Measurements from ENCODE around the gene SCN8A.
"Not testable (repeated sequence)": the region's sequence is repeated elsewhere in the genome, so short reads cannot be mapped to it uniquely, and the experiment has no call there.

The SCN8A gene

GRCh38 chr12:51593539-51593938 is 2.5 kb downstream of the SCN8A start:
- no peaks in the 10 kb centered on the region for H3K27me3 ChIP-seq (ENCODE audit: insufficient read depth, low read length)
- no peak overlapping the region for H3K4me3 ChIP-seq (ENCODE audit: low read length)
- no peak overlapping the region for H2AFZ ChIP-seq (ENCODE audit: low read depth, low read length)
- no peaks in the 10 kb centered on the region for H3K9me3 ChIP-seq (ENCODE audit: low read length)
- peaks cover 18% of the 10 kb centered on the region for H3K4me1 ChIP-seq (ENCODE audit: insufficient read depth, low read length)
- H3K36me3 ChIP-seq (ENCODE audit: insufficient read depth, low read length) = no peaks in the 10 kb centered on the region

- Histone ChIP-seq H3K4me3 (ENCODE audit: low read length) (no peak overlapping the region), H2AFZ (ENCODE audit: low read depth, low read length) (no peak overlapping the region), H3K9me3 (ENCODE audit: low read length) (no peaks in the 10 kb centered on the region), H3K4me1 (ENCODE audit: insufficient read depth, low read length) (peaks cover 6% of the 10 kb centered on the region), H3K27me3 (ENCODE audit: insufficient read depth, low read length) (no peaks in the 10 kb centered on the region), H3K36me3 (ENCODE audit: insufficient read depth, low read length) (no peaks in the 10 kb centered on the region)
These were observed 7.1 kb downstream of the SCN8A start for GRCh38 chr12:51598156-51598555.

- Histone ChIP-seq H3K27me3 (ENCODE audit: insufficient read depth, low read length) (no peaks in the 10 kb centered on the region), H2AFZ (ENCODE audit: low read depth, low read length) (no peak overlapping the region), H3K4me1 (ENCODE audit: insufficient read depth, low read length) (no peaks in the 10 kb centered on the region), H3K9me3 (ENCODE audit: low read length) (no peaks in the 10 kb centered on the region), H3K36me3 (ENCODE audit: insufficient read depth, low read length) (no peaks in the 10 kb centered on the region), H3K4me3 (ENCODE audit: low read length) (no peak overlapping the region)
These were observed 9.7 kb downstream of the SCN8A start for GRCh38 chr12:51600721-51601120.

- no peaks in the 10 kb centered on the region for H3K36me3 ChIP-seq (ENCODE audit: insufficient read depth, low read length)
These were observed 10.2 kb downstream of the SCN8A start for GRCh38 chr12:51601241-51601640.

GRCh38 chr12:51605896-51606295 is 14.9 kb downstream of the SCN8A start:
- H3K27me3 ChIP-seq (ENCODE audit: insufficient read depth, low read length); H3K4me3 ChIP-seq (ENCODE audit: low read length); H3K9me3 ChIP-seq (ENCODE audit: low read length); H3K4me1 ChIP-seq (ENCODE audit: insufficient read depth, low read length); H2AFZ ChIP-seq (ENCODE audit: low read depth, low read length); H3K36me3 ChIP-seq (ENCODE audit: insufficient read depth, low read length): not testable (repeated sequence)

More at GRCh38 chr12:51601241-51601640, 10.2 kb downstream of the SCN8A start:
- H3K4me1 ChIP-seq (ENCODE audit: insufficient read depth, low read length) = no peaks in the 10 kb centered on the region
- no peaks in the 10 kb centered on the region for H3K27me3 ChIP-seq (ENCODE audit: insufficient read depth, low read length)
- H2AFZ ChIP-seq (ENCODE audit: low read depth, low read length) = no peak overlapping the region
- H3K9me3 ChIP-seq (ENCODE audit: low read length) = no peaks in the 10 kb centered on the region
- no peak overlapping the region for H3K4me3 ChIP-seq (ENCODE audit: low read length)

- not testable (repeated sequence) for H3K9me3 ChIP-seq (ENCODE audit: low read length)
These were observed 16.2 kb downstream of the SCN8A start for GRCh38 chr12:51607197-51607596.

GRCh38 chr12:51620448-51620847 is 29.4 kb downstream of the SCN8A start:
- H3K36me3 ChIP-seq (ENCODE audit: insufficient read depth, low read length) = no peaks in the 10 kb centered on the region
- peaks cover 2% of the 10 kb centered on the region for H3K9me3 ChIP-seq (ENCODE audit: low read length)
- no peak overlapping the region for H2AFZ ChIP-seq (ENCODE audit: low read depth, low read length)
- H3K4me3 ChIP-seq (ENCODE audit: low read length) = no peak overlapping the region
- no peaks in the 10 kb centered on the region for H3K4me1 ChIP-seq (ENCODE audit: insufficient read depth, low read length)
- no peaks in the 10 kb centered on the region for H3K27me3 ChIP-seq (ENCODE audit: insufficient read depth, low read length)

More at GRCh38 chr12:51607197-51607596, 16.2 kb downstream of the SCN8A start:
- H3K36me3 ChIP-seq (ENCODE audit: insufficient read depth, low read length); H2AFZ ChIP-seq (ENCODE audit: low read depth, low read length); H3K4me1 ChIP-seq (ENCODE audit: insufficient read depth, low read length); H3K4me3 ChIP-seq (ENCODE audit: low read length); H3K27me3 ChIP-seq (ENCODE audit: insufficient read depth, low read length): not testable (repeated sequence)

GRCh38 chr12:51621156-51621922 is 30.3 kb downstream of the SCN8A start:
- Histone ChIP-seq H3K4me1 (ENCODE audit: insufficient read depth, low read length) (no peaks in the 10 kb centered on the region), H3K9me3 (ENCODE audit: low read length) (peaks cover 2% of the 10 kb centered on the region), H3K36me3 (ENCODE audit: insufficient read depth, low read length) (no peaks in the 10 kb centered on the region), H2AFZ (ENCODE audit: low read depth, low read length) (no peak overlapping the region), H3K4me3 (ENCODE audit: low read length) (no peak overlapping the region), H3K27me3 (ENCODE audit: insufficient read depth, low read length) (no peaks in the 10 kb centered on the region)

GRCh38 chr12:51622564-51622963 is 31.5 kb downstream of the SCN8A start:
- H3K4me3 ChIP-seq (ENCODE audit: low read length) = no peak overlapping the region
- no peaks in the 10 kb centered on the region for H3K36me3 ChIP-seq (ENCODE audit: insufficient read depth, low read length)
- no peaks in the 10 kb centered on the region for H3K27me3 ChIP-seq (ENCODE audit: insufficient read depth, low read length)
- H3K9me3 ChIP-seq (ENCODE audit: low read length) = peaks cover 2% of the 10 kb centered on the region
- no peak overlapping the region for H2AFZ ChIP-seq (ENCODE audit: low read depth, low read length)
- H3K4me1 ChIP-seq (ENCODE audit: insufficient read depth, low read length) = no peaks in the 10 kb centered on the region

- Histone ChIP-seq H3K4me1 (ENCODE audit: insufficient read depth, low read length) (peaks cover 9% of the 10 kb centered on the region), H3K4me3 (ENCODE audit: low read length) (no peak overlapping the region), H3K36me3 (ENCODE audit: insufficient read depth, low read length) (no peaks in the 10 kb centered on the region), H3K27me3 (ENCODE audit: insufficient read depth, low read length) (no peaks in the 10 kb centered on the region), H3K9me3 (ENCODE audit: low read length) (no peaks in the 10 kb centered on the region), H2AFZ (ENCODE audit: low read depth, low read length) (no peak overlapping the region)
These were observed 34.3 kb downstream of the SCN8A start for GRCh38 chr12:51625370-51625769.

GRCh38 chr12:51626115-51626514 is 35.1 kb downstream of the SCN8A start:
- no peak overlapping the region for H2AFZ ChIP-seq (ENCODE audit: low read depth, low read length)
- no peaks in the 10 kb centered on the region for H3K27me3 ChIP-seq (ENCODE audit: insufficient read depth, low read length)
- H3K36me3 ChIP-seq (ENCODE audit: insufficient read depth, low read length) = no peaks in the 10 kb centered on the region
- peaks cover 16% of the 10 kb centered on the region for H3K4me1 ChIP-seq (ENCODE audit: insufficient read depth, low read length)
- no peaks in the 10 kb centered on the region for H3K9me3 ChIP-seq (ENCODE audit: low read length)
- no peak overlapping the region for H3K4me3 ChIP-seq (ENCODE audit: low read length)

GRCh38 chr12:51626629-51627028 is 35.6 kb downstream of the SCN8A start:
- Histone ChIP-seq H3K36me3 (ENCODE audit: insufficient read depth, low read length) (no peaks in the 10 kb centered on the region), H2AFZ (ENCODE audit: low read depth, low read length) (no peak overlapping the region), H3K27me3 (ENCODE audit: insufficient read depth, low read length) (no peaks in the 10 kb centered on the region), H3K9me3 (ENCODE audit: low read length) (no peaks in the 10 kb centered on the region), H3K4me3 (ENCODE audit: low read length) (no peak overlapping the region), H3K4me1 (ENCODE audit: insufficient read depth, low read length) (peaks cover 21% of the 10 kb centered on the region)

GRCh38 chr12:51630256-51630880 is 39.3 kb downstream of the SCN8A start:
- peaks cover 45% of the 10 kb centered on the region for H3K4me1 ChIP-seq (ENCODE audit: insufficient read depth, low read length)
- no peaks in the 10 kb centered on the region for H3K36me3 ChIP-seq (ENCODE audit: insufficient read depth, low read length)
- no peak overlapping the region for H2AFZ ChIP-seq (ENCODE audit: low read depth, low read length)
- no peaks in the 10 kb centered on the region for H3K27me3 ChIP-seq (ENCODE audit: insufficient read depth, low read length)
- no peak overlapping the region for H3K4me3 ChIP-seq (ENCODE audit: low read length)
- no peaks in the 10 kb centered on the region for H3K9me3 ChIP-seq (ENCODE audit: low read length)
